ENCODE results near the gene ITGA4.

The ITGA4 gene

DNA sequence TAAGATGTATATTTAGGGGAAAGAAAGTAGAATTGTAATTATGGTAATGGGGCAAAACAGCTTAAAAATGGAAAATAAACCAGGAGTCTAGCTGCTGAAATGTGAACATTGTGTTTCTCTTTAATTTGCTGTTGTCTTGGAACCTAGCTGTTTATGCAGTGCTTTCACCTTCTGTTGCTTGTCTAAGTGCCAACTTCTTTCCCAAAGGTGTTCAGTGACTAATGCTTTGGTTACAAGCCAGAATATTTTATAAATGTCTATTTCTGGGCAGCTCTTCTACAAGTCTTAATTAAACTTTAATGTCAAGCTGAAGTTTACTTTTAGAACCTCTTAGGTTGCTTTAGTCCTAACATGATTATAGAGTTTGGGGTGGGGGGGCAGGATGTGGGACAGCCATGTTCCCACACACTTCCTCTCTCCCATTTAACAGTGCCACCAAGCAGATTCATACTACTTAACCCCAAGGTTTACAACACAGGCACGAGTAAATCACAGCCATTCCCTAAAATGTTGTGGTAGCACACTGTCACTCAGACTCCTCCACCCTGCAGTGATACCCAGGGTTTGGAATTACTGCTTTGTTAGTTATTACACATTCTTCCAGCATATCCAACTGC lies 60.6 kb downstream of the ITGA4 start:
- DNase-seq: no peak

DNA sequence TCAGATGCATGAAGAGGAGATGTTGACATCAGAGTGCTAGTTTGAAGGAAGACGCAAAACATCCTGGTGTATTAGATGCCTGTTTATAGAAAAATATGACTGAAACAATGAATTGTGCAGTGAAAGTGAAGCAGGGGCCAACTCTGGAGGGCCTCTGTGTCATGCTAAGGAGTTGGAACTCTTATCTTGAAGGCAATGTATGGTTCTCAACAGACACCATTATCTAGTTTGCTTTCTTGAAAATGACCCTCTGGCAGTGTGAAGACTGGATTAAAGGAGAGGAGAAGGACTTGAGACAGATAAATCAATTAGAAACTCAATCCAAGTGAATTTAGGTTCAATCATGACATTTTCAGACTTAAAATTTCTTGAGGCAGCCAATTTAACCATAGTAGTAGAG lies 63.1 kb downstream of the ITGA4 start:
- no peak for DNase-seq

DNA sequence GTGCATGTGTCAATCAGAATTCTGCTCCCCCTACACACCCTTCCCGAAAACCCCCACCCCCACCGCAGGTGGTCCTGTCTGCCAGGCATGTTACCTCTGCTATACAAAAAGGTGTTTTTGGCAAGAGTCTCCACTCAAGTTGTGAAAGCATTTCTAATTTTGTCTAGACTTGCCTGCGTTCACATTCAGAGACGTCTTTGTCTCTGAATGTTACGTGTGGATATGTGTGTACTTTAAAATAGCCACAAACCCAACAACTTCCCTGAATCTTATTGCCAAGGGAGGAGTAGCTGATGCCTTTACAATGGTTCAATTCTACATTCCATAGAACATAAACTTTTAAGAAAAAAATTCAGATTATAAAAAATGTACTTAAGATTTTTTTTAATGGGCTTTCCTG lies 66.6 kb downstream of the ITGA4 start:
- no peak for DNase-seq

DNA sequence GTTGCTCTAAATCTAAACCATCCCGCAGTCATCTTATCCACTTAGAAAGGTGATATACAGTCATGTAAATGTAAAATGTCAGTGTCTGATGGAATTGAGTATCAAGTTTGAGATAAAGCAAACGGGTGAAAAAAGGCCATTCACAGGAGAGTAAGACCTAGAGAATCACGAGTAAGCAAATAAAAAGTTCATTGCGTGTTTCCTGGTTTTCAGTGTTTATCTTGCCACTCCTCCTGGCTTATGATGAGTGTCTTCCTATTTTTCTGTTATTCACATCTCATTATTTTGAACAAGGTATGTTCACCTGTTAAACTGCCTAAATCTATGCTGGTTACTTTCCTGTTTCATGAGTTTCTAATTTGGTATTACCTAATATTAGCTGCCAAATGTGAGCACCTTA lies 68.8 kb downstream of the ITGA4 start:
- DNase-seq: no peak

DNA sequence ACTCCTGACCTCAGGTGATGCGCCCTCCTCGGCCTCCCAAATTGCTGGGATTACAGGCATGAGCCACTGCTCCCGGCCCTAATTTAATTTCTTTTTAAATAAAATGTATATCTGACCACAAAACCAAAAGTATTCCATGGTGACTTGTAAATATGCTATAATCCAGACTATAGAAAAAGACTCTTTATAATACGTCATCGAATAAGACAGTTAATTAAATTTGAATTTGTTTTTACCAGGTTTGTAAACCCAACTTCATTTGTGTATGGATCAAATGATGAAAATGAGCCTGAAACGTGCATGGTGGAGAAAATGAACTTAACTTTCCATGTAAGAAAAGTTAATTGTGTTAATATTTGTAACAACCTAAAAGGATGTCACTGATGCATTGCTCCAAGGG lies 69.9 kb downstream of the ITGA4 start:
- no peak for DNase-seq

DNA sequence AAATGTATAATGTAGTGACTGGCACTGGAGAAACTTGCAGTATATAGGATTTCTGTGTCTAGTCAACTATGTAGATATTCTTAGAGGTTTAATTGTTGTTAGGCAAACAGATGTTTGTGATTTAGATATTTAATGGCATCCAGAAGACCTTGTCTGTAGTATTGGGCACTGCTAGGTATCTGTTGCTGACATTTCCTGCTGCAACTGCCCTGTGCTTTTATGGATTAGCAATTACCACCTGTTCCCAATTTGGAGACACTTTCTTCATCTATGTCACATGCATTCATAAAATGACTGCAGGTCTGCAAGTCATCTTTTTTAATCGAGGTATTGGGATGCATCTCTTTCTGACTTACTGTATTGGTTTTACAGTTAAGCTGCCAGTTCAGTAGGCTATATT lies 71.3 kb downstream of the ITGA4 start:
- no peak for DNase-seq

DNA sequence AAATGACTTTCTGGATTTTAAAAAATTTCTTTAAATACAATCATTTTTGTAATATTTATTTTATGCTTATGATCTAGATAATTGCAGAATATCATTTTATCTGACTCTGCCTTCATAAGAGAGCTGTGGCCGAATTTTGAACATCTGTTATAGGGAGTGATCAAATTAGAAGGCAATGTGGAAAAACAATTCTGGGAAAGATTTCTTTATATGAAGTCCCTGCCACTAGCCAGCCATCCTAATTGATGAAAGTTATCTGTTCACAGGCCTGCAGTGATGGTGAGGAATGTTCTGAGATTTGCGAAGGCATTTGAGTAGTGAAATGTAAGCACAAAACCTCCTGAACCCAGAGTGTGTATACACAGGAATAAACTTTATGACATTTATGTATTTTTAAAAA lies 79.5 kb downstream of the ITGA4 start:
- DNase-seq: no peak

DNA sequence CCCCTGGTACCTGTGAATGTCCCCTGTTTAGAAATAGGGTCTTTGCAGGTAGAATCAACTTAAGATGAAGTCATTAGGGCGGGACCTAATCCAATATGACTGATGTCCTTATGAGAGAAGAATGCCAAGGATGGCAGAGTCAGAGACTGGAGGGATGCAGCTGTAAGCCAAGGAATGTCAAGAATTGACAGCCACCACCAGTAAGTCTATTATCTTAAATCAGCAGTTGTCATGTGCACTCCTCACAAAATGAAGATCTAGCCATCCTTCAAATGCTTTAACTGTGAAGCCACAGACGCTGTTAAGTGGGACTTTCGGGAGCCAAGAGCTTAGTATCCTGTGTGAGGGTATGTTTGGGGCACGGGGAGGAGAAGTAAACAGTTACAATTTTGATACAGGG lies 83.2 kb downstream of the ITGA4 start:
- DNase-seq: no peak

DNA sequence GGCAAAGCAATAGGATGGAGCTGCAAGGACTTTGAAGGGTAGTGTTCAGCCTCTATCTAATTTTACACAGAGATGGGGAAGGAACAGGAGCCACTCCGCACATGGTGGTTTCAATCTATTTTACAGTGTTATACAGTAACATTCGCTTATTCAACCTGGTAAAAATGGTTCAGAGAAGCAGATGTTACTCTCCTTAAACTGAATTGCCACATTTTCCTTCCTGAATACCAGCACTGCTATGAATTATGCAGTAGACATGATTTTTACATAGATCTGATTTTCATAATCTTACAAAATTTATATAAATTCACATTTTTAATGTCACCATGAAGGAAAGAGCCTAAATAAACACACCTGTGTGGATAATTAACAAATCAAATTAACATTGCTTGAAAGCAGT lies 85.0 kb downstream of the ITGA4 start:
- no peak for DNase-seq

DNA sequence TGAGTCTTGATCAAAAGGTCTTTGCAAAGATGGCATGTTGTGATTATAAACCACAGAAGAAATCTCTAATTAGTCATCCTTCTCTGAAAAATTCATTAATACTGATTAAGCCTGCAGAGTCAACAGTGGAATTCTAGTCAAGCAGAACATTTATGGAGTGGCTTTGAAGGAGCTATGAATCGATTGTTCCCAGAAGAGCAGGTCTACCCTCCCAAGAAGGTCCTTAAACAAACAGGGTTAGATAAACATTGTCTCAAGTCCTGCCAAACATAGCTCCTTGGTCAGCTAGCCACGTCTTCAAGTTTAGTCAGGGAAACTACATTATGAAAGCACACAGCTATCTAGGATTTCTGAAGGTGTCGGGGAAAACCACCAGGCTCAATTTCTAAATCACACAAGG lies 88.9 kb downstream of the ITGA4 start:
- DNase-seq: no peak

DNA sequence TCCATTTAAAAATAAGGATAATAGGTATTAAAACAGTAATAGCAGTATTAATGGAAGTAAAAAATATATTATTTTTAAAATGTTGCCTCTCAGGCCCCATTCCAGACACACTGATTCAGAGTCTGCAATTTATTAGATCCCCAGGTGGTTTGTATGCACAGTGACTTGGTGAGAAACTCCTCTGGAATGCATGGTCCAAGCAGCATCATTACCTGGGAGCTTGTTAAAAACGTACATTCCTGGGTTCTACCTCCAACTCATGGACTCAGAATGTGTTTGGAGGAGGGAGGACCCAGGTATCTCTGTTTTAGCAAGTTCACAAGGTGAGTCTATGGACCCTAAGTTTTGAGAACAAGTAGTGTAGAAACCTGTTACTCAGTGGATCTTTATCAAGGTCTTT lies 95.6 kb downstream of the ITGA4 start:
- no peak for DNase-seq

DNA sequence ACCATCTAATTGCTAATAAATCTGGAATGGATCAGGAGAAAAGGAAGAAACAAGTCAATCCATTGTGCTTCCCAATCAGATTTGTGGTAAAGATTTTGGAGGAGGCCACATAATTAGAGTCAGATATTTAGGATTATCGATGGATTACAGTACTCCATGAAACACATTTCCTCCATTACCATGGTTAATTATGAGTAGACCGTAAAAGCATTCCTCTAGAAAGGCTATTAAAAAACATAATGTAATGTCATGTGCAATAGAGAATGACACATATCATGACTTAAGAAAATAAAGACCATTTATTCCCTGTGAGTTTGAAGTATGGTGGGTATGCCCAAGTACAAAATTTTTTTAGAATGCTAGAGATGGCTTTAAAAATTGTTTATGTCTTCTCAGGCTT lies 96.1 kb downstream of the ITGA4 start:
- DNase-seq: no peak

DNA sequence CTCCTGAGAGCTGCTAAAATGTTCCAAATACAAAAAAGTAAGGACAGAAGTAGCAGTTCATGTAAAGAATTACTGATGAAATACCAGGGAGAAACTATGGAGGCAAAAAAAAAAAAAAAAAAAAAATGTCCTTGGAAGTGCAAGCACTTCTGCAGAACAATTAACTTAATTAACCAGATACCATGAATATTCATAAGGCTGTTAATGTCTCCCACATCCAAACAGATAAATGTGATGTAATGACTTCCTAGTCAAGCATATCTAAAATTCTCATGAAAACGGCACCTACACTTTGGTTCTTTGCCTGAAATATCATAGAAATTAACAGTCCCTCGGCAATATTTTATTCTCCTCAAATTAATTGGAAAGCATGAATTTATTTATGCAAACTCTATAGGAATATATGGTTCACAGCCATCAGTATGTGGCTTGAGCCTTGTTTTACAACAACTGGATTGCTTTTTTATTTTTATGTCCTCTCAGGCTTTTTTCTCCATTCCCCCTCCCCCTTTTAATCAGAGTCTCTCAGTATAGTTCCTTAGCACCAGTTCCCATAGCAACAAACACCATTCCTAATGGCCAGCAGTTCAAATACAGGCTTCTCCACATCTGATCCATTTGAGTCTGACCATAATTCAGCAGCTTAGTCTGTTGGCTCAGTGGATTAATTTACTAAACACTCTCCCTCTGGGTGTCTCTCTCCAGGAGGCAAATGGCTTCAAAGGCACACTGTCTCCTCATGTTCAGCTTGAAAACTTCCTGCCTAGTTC lies 97.1 kb downstream of the ITGA4 start:
- DNase-seq: no peak

DNA sequence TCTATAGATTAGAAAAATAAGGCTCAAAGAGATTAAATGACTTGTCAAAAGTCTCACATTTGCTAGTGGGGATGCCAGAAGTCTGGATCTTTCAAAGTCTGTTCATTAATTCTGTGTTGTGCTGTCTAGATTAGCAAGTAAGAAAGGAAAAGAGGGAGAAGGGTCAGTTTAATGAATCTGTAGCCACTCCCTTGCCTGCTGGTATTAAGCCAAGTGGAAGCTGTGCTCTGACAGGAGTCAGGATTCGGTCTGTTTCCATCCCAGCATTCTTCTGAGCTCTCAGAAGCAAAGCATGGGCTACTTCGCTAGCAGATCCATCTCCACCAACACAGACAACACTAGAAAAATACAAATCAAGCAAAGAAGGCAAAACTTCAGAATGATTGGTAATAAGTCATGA lies 101.2 kb downstream of the ITGA4 start:
- DNase-seq: no peak

DNA sequence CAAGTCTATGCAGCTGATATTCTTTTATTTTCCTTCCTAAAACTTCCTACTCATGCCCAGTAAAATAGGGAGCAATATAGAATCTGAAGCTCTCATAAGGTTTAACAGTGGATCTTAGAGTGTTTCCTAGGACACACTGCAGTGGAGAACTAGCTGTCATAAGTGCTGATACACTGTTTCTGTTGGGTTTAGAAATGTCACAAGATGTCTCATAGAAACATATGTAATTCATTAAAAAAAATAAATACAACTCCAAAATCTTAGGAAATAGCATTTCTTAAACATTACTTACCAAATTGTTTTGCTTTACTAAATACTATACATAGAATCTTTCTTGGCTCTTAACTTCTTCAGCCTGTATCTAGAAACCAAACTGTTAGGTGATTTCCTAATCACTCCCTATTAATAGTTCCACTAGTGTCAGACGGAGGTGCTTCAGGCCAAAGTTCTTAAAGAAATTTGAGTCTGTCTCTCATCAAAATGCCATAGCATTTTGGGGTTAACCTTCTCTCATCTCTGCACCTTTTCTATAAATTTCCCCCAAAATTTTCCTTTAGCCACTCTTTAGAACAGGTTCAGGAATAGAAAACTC lies 106.0 kb downstream of the ITGA4 start:
- no peak for DNase-seq

DNA sequence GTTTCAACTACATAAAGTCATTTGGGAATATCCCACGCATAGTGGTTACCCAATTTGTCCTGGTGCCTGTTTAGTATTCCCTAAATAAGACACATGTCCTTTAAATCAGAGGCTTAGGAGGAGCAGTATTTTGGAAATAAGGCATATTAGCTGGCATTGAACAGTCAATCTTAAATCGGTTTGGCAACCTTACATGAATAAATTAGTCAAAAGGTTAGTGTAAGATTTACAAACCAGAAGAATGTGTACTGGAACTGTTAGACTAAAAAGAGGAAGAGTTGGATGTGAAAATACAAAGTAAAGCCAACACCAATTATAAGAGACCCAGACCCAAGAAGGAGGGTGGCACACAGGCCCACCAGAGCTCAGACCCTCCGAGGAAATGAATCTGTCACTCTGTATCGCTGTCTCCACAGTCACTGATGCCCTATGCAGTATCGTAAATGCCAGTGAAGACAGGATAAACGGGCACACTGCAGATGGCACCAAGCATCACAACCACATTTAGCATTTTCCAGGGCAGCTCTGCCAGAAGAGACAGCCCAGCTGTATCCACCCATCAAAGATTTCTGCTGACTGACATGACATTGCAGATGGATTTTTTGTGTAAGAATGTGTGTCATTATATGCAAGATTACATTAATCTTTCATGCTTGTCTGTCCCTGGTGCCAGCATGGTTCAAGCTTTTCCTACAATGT lies 109.3 kb downstream of the ITGA4 start:
- no peak for DNase-seq

DNA sequence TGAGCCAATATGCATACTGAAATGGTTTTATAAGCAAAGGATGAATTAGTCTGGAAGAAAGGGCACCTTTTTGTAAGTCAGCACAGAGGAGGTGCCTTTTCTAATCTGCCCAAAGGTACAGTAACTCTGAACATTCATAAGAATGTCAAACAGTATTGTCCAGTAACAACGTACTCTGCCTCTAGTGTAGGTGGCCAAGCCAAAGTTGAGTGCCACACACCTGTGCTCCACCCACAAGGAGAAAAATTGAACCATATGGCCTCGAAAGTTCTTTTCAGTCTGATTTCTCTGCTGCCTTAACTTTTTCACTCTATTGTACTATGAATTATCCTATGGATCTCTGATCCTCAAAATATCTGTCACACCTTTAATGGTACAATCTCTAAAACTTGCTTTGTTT lies 112.9 kb downstream of the ITGA4 start:
- DNase-seq: no peak

DNA sequence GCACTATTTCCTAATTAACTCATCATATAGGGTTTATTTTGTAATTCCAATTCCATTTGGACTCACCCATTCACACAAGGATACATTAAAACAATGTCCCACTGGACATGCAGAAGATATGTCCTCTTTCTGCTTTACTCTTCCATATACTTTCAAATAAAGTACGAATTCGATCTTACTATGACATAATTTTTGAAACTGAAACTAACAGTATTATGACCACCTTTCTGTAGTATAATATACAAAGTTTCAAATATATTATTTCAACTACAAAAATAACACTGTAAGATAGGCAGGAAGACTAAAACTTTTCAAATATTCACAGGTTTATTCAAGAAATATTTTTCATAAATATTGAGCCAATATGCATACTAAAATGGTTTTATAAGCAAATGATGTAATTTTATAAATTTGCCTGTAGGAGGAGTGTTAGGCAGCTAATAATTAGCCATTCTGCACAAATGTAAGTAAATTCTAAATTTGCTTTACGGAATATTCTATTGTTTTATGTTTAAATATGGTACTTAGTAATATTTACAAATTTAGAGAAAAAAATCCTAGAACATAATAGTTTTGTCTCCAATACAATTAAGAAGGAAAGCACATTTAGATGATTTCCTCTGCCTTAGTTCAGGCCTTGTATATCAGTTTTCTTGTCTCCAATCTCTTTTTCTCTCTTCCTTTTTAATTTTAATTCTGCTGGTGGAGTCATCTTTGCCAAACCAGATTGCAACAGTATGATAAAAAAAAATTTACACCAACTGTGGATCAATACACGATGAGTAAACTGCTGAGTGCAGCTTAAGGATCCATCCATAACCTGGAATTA lies 113.9 kb downstream of the ITGA4 start:
- DNase-seq: no peak

DNA sequence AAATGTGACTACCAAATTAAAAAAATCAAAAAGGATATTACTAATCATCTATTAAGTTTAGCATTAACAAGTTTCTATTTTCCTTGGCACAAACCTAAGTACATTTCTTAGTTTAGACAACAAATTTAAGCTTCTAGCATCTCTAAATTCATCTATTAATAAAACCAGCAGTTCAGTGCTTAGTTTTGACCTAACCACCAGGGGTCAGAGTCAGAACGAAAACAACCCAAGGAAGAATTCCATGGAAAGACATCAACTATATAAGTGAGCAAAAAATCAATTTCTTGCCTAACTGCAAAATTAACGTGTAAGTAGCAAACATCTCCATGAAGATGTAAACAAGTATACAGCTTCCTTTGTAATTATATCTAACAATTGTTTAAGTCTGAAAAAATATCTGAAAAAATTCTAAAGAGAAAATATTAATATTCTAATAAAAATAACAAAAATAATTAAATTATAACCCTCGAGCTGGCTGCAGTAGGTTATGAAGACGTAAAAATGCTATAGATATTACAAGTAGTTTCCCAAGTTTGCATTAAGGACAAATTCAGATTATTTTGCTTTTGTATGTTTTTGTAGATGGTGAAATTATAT lies 116.1 kb downstream of the ITGA4 start:
- DNase-seq: no peak

DNA sequence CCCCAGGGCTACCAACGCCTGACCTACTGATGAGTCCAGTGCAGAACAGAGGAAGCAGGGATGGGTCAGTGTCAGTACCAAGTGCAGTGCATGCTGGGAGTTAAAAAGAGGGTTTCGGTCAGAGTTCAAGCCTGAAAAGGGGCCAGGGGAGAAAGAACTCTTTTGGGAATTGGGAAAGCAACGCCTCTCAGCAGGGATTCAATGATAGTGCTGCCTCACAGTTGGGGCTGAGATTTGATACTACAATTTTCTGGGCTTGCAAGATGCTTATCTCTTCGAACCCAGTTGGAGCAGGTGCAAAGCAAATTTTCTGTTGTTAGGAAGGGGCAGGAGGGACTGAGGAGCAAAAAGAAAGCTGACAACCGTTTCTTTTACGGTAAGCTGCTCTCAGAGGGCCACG lies 117.1 kb downstream of the ITGA4 start:
- no peak for DNase-seq

DNA sequence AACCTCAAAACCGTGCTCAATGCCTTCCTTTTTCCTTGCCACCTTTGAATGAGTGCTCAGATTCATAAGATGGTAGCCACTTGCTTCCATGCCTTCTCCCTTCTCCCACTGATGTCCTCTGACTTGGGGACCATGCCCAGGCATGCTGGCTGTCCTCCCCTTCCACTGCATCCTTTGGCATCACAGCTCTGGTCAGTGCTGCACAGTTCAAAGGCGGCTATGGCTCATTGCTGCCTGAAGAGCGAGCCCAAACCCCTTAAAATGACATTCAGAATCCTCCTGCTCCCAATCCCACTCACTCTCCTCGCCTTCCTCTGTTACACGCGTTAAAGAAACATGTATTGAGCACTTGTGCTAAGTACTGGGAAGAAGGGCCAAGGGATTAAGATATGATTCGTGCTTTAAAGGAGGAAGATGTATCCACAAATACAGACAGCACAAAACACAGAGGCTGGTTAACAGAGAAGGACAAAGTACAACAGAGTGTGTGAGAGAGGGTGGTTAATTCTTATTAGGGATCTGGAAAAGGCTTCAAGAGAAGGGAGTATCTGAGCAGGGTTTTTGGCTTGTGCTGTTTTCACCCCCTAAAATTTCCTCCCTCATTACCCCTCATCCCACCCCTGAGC lies 118.0 kb downstream of the ITGA4 start:
- DNase-seq: no peak

DNA sequence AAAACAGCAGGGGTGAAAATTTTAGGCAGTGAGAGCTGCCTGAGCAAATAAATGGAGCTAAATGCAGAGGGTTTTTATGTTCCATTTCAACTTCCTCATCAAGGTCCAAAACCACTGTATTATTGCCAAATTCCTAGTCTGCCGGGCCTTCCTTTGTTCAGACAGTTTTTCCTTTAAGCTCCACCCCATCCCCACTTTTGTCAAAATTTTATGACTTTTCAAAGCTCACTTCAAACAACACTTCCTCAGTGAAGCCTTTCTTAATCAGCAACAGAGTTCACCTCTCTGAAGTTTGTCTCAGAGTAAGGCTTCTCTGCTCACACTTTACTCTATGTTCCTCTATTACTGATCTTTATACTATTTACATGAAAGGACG lies 118.5 kb downstream of the ITGA4 start:
- no peak for DNase-seq

Data from NCI-H187 treated with DMSO at 0.1 percent for 48 hours (cell line).